HG03457 (cell line): ENCODE data around the gene ZNHIT1.
A peak's percentile ranks its signal among the peaks of the same experiment; 100 is the strongest.
"Not testable (repeated sequence)": the region's sequence is repeated elsewhere in the genome, so short reads cannot be mapped to it uniquely, and the experiment has no call there.

Experiments used
- ATAC-seq: cut with Tn5 transposase; IDR thresholded peaks from one replicate; pipeline ENCODE4 v1.9.1; 2021; ENCODE audit warnings: moderate number of reproducible peaks; ENCODE audit not compliant: unreplicated experiment

ZNHIT1 gene

DNA sequence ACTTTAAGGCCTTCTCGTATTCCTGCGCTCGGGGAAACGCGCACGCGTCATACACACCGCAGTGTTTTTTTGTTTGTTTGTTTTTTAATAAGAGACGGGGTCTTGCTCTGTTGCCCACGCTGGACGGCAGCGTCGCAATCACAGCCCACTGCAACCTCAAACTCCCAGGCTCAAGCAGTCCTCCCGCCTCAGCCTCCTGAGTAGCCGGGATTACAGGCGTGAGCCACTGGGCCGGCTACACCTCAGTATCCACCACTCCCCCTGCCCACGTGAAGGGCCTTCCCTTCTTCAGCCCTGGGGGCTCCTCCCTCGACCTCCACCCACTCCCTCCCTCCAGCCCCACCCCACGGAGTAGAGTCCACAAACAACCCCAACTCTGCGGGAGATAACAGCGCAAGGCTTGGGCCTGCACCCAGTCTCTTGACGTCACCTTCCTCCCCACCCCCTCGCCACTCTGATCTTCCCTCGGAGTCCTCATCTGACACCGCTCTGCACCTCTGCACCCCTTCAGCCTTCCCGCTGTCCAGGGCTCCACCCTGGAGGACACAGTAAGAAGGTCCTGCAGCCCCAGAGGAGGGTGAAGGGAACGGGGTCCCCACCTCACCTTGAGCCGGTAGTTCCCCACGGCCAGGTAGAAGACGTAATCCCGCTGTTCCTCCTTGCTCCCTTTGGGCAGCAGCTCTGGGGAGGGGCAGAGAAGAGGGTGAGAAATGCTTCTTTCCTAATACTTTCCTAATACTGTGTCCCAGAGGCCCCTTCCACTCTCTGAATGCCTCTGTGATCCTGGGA, 22.5 kb downstream of the ZNHIT1 start:
- no peak for ATAC-seq

DNA sequence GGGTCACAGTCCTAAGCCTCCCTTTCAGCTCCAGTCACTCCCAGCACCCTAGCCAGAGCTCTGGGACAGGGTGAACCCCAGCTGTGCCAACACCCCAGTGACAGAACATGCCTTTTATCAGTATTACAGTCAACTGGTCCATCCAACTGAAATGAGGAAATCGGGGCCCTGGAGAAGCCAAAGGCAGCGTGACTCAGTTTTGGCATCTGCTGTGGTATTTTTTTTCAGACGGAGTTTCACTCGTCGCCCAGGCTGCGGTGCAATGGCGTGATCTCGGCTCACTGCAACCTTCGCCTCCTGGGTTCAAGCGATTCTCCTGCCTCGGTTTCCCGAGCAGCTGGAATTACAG, 23.0 kb downstream of the ZNHIT1 start:
- no peak for ATAC-seq

DNA sequence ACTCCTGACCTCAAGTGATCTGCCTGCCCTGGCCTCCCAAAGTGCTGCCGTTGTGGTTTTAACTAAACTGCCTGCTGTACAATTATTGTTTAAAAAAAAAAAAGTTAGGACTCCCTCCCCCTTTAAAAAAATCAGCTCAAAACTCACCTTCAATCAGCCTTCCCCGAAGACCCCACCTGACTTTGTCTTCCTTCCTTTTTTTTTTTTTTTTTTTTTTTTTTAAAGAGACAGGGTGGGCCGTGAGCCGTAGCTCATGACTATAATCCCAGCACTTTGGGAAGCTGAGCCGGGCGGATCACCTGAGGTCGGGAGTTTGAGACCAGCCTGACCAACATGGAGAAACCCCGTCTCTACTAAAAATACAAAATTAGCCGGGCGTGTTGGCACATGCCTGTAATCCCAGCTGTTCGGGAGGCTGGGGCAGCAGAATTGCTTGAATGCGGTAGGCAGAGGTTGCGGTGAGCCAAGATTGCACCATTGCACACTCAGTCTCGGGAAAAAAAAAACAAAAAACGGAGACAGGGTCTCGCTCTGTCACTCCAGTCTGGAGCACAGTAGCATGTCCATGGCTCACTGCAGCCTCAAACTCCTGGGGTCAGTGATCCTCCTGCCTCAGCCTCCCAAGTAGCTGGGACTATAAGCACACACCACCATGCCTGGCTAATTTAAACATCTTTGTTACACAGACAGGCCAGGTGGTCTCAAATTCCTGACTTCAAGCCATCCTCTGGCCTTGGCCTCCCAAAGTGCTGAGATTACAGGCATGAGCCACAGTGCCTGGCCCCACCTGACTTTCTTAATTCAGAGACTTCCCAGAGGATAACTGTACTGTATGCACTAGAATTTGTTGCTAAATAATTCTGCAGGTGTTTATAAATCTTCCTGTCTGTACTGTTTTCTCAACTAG, 23.7 kb downstream of the ZNHIT1 start:
- ATAC-seq: no peak

DNA sequence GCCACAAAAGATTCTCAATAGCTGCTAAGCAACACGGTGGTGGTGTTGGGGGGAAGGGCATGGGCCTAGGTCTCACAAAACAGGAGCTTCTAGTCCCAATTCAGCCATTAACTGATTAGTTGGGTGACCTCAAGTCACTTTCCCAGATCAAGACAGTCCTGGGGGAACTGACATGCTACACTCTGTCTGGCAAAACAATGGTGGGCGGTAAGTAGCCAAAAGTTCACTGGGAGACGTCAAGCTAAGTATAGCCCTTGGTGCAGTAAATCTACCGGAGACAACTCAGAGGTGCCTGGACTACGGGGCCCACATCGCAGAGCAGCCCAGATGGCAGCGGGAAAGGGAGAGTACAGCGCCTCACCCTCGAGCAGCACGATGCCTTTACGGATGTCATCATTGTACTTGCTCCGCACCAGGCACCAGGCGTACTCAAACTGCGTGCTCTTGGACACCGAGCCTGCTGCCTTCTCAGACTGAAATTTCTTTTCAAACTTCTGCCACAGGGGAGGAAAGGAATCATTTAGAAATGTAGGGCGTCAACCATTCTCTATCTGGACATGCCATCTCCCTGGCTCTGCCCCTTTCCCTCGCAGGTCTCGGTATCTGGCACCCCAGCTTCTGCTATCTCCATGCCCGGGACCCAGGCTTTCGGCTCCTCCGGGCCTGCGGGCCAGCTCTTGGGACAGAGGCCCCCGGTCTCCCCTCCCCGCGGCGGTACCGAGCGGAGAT, 25.8 kb downstream of the ZNHIT1 start:
- ATAC-seq: no peak

DNA sequence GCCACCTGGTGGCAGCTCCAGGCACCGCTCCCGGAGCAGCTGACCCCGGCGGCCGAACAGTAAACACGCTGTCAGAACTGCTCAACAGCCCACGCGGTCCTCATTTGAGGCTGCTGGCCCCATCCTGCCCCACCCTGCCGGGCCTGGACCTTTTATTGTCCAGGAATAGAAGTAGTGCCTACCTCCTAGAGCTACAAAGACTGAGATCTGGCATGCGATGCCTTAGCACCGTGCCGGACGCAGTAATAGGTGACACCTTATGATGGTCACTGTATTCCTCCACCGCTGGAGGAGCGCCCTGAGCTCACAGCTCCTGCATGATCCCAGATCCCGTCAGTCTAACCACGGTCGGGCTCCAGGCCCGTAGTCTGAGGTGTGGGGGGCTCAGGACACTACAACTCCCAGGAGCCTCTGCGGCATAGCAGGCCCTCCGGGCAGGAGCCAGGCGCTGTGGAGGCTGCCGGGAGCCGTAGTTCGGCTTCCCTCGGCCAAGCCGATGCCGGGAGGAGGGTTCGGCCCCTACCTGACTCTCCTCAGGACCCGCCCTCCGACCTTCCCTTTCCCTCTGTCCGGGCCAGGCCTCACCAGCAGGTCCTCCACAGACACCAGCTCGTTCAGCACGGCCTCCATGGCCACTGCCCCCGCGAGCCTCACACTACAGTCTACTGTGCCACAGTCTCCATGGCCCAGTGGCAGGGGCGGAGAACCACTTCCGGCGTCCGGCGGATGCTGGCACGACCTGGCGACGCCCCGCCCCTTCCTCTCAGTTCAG, 26.6 kb downstream of the ZNHIT1 start, which contains the start of gene FIS1:
Gene FIS1, minus strand, starts transcription at position 707 of the 772 bp plus-strand sequence. Its CDS starts 77 bp downstream, at position 630.
- ATAC-seq: peak; percentile 71

DNA sequence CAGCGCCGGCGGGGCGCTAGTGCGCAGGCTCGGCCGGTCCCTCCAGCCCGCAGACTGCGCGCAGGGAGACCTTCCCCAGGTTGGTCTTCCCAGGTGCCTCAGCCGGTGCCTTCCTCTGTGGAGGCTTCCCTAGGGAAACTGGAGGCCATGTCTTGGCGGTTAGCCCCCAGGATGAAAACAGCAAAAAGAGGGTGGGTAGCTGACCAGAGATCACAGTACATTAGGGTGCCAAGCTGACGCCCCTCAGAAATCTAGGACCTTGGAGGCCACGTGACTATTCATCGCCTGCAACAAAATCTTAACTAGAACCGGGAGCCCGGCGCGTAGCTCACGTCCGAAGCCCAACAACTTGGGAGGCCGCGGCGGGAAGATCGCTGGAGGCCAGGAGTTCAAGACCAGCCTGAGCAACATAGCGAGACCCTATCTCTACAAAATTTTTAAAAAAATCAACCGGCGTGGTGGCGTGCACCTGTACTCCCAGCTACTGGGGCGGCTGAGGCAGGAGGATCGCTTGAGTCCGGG, 27.2 kb downstream of the ZNHIT1 start:
- ATAC-seq: no peak

DNA sequence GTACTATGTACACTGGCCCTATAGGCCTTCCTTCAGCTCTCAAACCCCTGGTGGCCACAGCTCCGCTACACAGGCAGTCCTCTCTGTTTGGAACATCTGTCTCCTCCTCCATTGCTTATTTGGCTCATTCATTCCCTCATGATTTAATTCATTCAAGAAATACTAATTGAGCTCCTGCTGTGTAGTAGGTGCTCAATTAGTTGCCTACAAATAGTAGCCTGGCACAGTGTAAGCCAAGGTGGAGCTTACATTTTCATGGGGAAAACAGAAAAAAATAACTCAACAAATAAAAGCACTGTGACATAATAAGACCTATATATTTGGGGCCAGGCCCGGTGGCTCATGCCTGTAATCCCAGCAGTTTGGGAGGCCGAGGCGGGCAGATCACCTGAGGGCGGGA, 30.3 kb downstream of the ZNHIT1 start:
- ATAC-seq: no peak

DNA sequence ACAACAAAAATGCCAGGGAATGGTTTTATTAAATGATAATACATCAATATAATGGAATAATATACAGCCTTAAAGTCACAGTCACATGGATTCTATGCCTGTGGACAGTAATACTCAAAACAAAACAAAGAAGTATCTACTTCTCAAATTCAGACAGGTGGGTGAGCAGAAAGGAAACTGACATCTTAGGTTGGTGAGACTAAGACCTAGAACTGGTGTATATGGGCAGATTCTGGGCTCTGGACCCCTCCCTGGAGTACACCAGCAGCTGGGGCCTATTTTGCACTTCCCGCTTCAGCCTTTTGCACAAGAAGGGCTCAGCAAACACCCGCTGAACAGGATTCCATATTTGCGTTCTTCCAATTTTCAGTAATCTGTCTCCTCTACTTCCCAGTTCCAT, 32.4 kb downstream of the ZNHIT1 start:
- ATAC-seq: no peak

DNA sequence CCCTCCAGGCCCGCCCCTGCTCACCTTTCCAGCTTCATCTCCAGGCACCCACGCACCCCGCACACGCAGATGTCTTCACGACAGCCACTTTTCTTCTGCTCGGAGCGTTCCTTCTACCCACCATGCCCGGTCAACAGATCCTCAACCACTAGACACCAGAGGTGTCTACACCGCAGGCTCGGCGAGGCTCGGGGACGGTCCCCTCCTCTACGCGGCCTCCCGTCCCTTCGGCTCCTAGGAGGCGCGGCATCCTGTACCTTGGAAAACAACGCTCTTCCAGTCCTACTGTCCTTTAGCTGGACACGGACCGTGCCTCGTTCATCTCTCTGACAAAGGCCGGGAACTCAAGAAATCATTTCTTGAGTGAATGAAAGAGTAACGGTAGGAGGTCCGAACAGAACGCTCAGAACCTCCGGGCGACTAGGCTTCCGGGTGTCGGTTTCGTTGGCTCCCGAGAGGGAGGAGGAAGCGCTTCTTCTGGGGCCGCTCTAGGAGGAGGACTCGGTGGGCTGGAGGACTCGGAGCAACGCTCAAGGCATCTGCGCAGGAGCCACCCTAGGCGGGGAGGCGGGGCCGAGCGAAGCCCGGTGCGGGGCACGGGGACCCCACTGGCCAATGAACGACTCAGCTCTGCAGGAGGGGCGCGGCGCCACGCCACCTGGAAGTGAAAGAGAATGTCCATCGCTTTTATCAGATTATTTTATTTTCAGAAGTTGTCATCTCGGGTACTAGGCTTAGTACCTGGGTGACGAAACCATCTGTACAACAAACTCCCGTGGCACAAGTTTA, 34.1 kb downstream of the ZNHIT1 start:
- peak; percentile 95 for ATAC-seq

DNA sequence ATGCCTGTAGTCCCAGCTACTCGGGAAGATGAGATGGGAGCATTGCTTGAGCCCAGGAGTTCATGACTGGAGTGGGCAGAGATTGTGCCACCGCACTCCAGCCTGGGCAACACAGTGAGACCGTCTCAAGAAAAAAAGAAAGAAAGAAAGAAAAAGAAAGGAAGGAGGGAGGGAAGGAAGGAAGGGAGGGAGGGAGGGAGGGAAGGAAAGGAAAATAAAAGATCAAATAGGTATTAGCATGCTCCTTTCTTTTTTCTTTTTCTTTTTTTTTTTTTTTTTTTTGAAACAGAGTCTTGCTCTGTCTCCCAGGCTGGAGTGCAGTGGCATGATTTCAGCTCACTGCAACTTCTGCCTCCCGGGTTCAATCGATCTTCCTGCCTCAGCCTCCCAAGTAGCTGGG, 35.2 kb downstream of the ZNHIT1 start:
- ATAC-seq: not testable (repeated sequence)

DNA sequence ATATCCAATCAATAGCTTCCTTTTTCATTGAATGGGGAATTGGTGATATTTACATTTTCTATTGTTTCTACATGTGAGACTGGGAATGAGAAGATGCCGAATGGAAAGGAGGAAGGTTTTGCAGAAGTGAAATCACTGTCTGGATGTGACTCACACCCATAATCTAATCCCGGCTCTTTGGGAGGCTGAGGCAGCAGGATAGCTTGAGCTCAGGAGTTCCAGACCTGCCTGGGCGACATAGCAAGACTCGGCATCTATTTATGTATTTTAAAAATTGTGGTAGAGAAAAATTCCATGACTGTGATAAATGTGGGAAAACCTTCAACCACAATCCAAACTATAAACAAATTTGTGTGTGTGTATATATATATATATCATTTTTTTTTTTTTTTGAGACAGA, 37.8 kb downstream of the ZNHIT1 start:
- no peak for ATAC-seq

DNA sequence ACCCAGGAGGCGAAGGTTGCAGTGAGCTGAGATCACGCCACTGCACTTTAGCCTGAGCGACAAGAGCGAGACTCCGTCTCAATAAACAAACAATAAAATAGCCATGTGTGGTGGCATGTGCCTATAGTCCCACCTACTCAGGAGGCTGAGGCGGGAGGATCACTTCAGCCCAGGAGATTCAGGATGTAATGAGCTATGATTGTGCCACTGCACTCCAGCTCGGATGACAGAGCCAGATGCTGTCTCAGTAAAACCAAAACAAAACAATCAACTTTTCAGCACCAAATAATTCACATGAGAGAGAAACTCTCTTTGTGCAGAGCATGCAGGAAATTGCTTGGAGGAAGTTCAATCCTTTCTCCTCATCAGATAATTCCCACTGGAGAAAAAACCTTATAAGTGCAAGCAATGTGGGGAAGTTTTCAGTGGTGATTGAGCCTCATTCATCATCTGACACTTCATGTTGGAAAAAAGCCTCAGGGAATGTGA, 40.3 kb downstream of the ZNHIT1 start:
- ATAC-seq: no peak

DNA sequence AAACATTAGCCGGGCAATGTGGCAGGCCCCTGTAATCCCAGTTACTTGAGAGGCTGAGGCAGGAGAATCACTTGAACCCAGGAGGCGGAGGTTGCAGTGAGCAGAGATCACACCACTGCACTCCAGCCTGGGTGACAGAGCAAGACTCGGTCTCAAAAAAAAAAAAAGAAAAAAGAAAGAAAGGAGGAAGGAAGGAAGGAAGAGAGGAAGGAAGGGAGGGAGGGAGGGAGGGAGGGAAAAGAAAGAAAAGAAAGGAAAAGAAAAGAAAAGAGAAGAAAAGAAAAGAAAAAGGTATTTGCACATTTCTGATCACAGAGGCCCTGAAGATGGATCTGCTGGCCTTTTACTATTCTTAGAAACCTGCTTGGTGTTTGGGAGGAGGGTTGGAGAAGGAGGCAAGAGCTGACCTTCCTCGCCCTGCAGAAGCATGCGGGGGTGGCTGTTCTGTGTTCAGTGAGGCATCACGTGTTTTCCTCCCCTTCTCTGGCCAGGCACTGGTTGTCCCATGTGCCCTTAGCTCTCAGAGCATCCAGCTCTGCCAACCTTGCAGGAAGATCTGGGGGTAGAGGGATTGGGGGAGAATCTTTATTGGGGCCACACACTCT, 46.2 kb downstream of the ZNHIT1 start:
- ATAC-seq: not testable (repeated sequence)

DNA sequence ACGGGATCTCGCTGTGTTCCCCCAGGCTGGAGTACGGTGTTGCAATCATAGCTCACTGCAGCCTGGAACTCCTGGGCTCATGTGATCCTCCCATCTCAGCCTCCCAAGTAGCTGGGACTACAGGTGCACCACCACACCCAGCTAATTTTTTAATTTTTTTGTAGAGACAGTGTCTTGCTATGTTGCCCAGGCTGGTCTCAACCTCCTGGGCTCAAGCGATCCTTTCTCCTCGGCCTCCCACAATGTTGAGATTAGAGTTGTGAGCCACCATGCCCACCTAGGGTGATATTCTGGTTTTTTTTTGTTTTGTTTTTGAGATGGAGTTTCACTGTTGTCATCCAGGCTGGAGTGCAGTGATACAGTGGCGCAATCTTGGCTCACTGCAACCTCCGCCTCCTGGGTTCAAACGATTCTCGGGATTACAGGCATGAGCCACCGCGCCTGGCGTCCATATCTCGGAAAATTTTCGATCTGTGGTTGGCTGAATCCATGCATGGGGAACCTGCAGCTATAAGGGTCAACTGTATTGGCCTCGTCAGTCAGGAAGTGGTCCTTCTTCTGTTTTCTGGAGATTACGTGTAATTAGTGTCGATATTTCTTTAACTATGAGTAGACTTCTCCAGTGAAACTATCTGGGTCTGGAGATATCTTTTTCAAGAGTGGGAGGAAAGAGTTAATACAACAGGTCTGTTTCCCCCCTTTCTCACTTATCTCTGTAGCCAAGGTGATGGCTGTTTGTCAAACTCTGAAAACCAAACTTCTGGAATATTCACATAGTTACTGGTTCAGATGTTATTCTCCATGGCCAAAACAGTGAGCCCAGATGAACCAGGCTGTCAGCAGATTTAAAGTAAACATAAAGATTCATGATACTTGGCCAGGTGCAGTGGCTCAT, 47.9 kb downstream of the ZNHIT1 start:
- no peak for ATAC-seq

DNA sequence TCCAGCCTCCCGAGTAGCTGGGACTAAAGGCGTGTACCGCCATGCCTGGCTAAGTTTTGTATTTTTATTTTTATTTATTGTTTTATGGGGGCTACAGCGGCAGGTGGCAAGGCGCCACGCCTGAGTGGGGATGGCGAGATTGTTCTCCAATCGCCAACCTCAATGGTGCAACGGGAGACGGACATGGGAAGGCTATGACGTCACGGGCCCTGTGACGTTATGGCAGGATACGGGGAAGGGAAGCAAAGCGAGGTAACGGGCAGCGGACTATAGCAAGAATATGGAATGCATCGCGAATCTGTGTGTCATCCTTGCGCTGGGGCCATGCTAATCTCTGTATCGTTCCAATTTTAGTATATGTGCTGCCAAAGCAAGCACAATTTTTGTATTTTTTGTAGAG, 51.7 kb downstream of the ZNHIT1 start:
- ATAC-seq: no peak

DNA sequence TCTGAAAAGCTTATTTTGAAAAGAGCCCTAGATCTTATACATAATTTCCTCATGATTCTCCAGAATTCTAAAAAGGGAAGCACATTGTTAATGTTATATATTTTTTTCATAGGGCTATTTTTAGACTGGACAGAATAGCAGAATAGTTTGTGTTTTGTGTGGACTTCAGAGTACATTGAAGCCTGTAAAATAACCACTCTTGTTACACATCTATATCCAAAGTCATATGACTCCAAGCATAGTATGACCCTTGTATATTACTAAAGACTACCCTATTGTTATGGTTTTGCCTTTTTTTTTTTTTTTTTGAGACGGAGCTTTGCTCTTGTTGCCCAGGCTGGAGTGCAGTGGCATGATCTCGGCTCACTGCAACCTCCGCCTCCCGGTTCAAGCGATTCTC, 53.1 kb downstream of the ZNHIT1 start:
- ATAC-seq: no peak

DNA sequence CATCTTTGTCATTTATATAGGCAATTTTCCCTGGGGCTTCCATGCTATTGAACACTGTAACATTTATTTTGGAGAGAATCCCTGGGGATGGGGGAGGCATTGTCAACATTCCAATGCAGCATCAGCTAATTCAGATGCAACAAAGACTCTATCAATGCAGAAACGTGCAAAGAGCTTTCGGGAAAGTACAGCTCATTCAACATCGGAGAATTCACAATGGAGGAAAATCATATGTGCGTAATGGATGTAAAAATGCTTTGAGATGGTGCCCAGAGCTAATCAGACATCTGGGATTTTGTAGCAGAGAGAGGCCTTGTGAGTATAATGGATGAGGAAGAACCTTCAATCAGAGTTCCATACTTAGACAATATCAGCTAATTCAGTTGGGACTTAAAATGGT, 55.2 kb downstream of the ZNHIT1 start:
- ATAC-seq: no peak
